ENCODE measurements around the gene EDDM13. TPM values are rescaled to one million over a fixed set of nuclear protein-coding genes. Genes with fewer than 3 reads are reported as not detected.

The EDDM13 gene
- total and polyA plus RNA-seq, 2 of the 8 experiments (the other 6 are each of a cell fraction or from before 2014, with no cell fraction given) = not detected

GRCh38 chr19:56261145-56261544 is 11.4 kb upstream of the EDDM13 start:
- TF ChIP-seq CTBP2 (IDR thresholded peaks at IDR 0.05; ENCODE audit: borderline replicate concordance, insufficient read depth, insufficient read length, low read length) (no peak), SIX5 (IDR thresholded peaks at IDR 0.05; ENCODE audit: low read depth, low read length) (no peak), MAX (IDR thresholded peaks at IDR 0.05) (no peak), RNF2 (IDR thresholded peaks at IDR 0.05; ENCODE audit: borderline replicate concordance, low read depth, low read length, missing control alignments, poor library complexity, severe bottlenecking) (no peak), NANOG (IDR thresholded peaks at IDR 0.05; ENCODE audit: insufficient read depth, low read depth, low read length, poor library complexity, severe bottlenecking) (no peak), YY1 (IDR thresholded peaks at IDR 0.05; ENCODE audit: low read depth, low read length) (no peak), POU5F1 (IDR thresholded peaks at IDR 0.05; ENCODE audit: low read depth, low read length) (no peak), POLR2A (IDR thresholded peaks at IDR 0.05; ENCODE audit: control extremely low read depth in 1 of 2, low read depth in 2 of 2, low read length in 2 of 2) (no peak), KDM4A (IDR thresholded peaks at IDR 0.05; ENCODE audit: low read depth, low read length, severe bottlenecking) (no peak), TEAD4 (IDR thresholded peaks at IDR 0.05; ENCODE audit: low read depth, low read length) (no peak), SIRT6 (IDR thresholded peaks at IDR 0.05; ENCODE audit: low read length) (no peak)
- TF ChIP-seq, protein P1, sequence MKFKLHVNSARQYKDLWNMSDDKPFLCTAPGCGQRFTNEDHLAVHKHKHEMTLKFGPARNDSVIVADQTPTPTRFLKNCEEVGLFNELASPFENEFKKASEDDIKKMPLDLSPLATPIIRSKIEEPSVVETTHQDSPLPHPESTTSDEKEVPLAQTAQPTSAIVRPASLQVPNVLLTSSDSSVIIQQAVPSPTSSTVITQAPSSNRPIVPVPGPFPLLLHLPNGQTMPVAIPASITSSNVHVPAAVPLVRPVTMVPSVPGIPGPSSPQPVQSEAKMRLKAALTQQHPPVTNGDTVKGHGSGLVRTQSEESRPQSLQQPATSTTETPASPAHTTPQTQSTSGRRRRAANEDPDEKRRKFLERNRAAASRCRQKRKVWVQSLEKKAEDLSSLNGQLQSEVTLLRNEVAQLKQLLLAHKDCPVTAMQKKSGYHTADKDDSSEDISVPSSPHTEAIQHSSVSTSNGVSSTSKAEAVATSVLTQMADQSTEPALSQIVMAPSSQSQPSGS (IDR thresholded peaks at IDR 0.05; ENCODE audit: low read length) = no peak
- Histone ChIP-seq H2AFZ (ENCODE audit: low read length) (no peak overlapping the region), H3K14ac (ENCODE audit: insufficient read length) (no peak overlapping the region), H3K9ac (replicated peaks in 1 of 4; ENCODE audit: extremely low read depth in 1 of 4, low read depth in 3 of 4, low read length in 3 of 4) (no peak overlapping the region), H3K79me2 (ENCODE audit: control insufficient read depth in 1 of 2, insufficient read depth in 2 of 2, low read length in 2 of 2) (no peaks in the 10 kb centered on the region), H4K8ac (ENCODE audit: extremely low read depth, insufficient read depth, low read length) (no peak overlapping the region), H2BK12ac (ENCODE audit: low read depth, low read length) (no peak overlapping the region), H2BK20ac (ENCODE audit: low read length) (no peak overlapping the region), H2AK5ac (ENCODE audit: low read depth, low read length) (no peak overlapping the region), H3K4me1 (replicated peaks in 1 of 4; ENCODE audit: control insufficient read depth in 3 of 4, insufficient read depth in 4 of 4, low read length in 3 of 4) (no peaks in the 10 kb centered on the region), H2BK5ac (ENCODE audit: low read depth, low read length) (no peak overlapping the region), H2BK15ac (ENCODE audit: low read length) (no peak overlapping the region), H3K23me2 (ENCODE audit: low read depth, low read length) (no peaks in the 10 kb centered on the region), H4K5ac (ENCODE audit: insufficient read length, low read depth, low read length) (no peak overlapping the region), H3K9me3 (ENCODE audit: insufficient read depth in 2 of 2, low read depth in 1 of 2, low read length in 1 of 2) (no peaks in the 10 kb centered on the region), H3K27me3 (replicated peaks in 1 of 4; ENCODE audit: control insufficient read depth in 3 of 4, extremely low read depth in 1 of 4, insufficient read depth in 3 of 4, low read length in 3 of 4) (no peaks in the 10 kb centered on the region), H2BK120ac (replicated peaks; ENCODE audit: low read depth, low read length) (no peak overlapping the region), H3K4me3 (ENCODE audit: extremely low read depth in 1 of 4, insufficient read depth in 2 of 4, low read depth in 3 of 4, low read length in 4 of 4) (no peak overlapping the region), H3K27ac (ENCODE audit: low read depth, low read length) (no peak overlapping the region), H3K4ac (replicated peaks; ENCODE audit: insufficient read length, low read depth, low read length) (no peak overlapping the region), H4K91ac (replicated peaks; ENCODE audit: insufficient read length, low read length) (no peak overlapping the region), H3K23ac (ENCODE audit: insufficient read length) (no peak overlapping the region), H4K20me1 (replicated peaks in 1 of 2; ENCODE audit: control insufficient read depth in 1 of 2, insufficient read depth in 2 of 2, low read length in 2 of 2) (no peaks in the 10 kb centered on the region), H3K18ac (ENCODE audit: extremely low read depth, low read length) (no peak overlapping the region), H3K79me1 (ENCODE audit: low read depth, low read length) (no peaks in the 10 kb centered on the region), H3K4me2 (ENCODE audit: insufficient read depth in 1 of 2, low read depth in 2 of 2, low read length in 2 of 2) (no peak overlapping the region), H3K56ac (replicated peaks; ENCODE audit: insufficient read length, low read depth, low read length) (no peak overlapping the region), H3K36me3 (ENCODE audit: control insufficient read depth in 2 of 4, insufficient read depth in 4 of 4, low read length in 3 of 4) (no peaks in the 10 kb centered on the region)
- DNase-seq (ENCODE audit: low read depth in 1 of 2, low spot score in 2 of 2) (no peak), FAIRE-seq (no peak)
- CTCF ChIA-PET (ENCODE audit: partially characterized antibody) = interaction anchor here (0.6 to 3.2 kb wide), 7 partner anchors 9 to 140 kb away, joined by 3 to 27 read pairs (median 5); no protein-coding TSS in a partner anchor
- POLR2A ChIA-PET (ENCODE audit: partially characterized antibody) = no interaction called here
